Uterus (tissue), 2 donors: ENCODE data around the gene ADGRD1.

Experiments
- CTCF ChIP-seq, 4 experiments: fragments of 200-600 bp in 2 of 4; fragments of 450-650 bp in 2 of 4; sonication (generic) in 2 of 4; IDR thresholded peaks; one replicate each; pipeline ENCODE4 v1.5.1; 2016 to 2019; ENCODE audit warnings: antibody characterized with exemption in 4 of 4, mild to moderate bottlenecking in 2 of 4, moderate library complexity in 1 of 4
- POLR2A ChIP-seq, 2 donors: fragments of 450-650 bp; IDR thresholded peaks; one replicate each; pipeline ENCODE4 v1.6.1; 2016; ENCODE audit warnings: antibody characterized with exemption in 2 of 2, mild to moderate bottlenecking in 1 of 2, moderate library complexity in 1 of 2

GRCh38 chr12:130981074-130981742, 27.5 kb downstream of the ADGRD1 start:
- TF ChIP-seq CTCF (IDR thresholded peaks at IDR 0.05) (no peak), POLR2A (IDR thresholded peaks at IDR 0.05) (no peak)
